Activated B cell treated with CpG ODN at 0.5 μM for 24 hours (primary cell): ENCODE data around the gene HOXD9. TPM values are rescaled to one million over a fixed set of nuclear protein-coding genes. Genes with fewer than 3 reads are reported as not detected.
A peak's percentile ranks its signal among the peaks of the same experiment; 100 is the strongest.

Experiments
- ATAC-seq: fragments of 200-7000 bp; cut with Tn5 transposase; one replicate; pipeline ENCODE4 v1.10.0; 2021; ENCODE audit warnings: low read depth, mild to moderate bottlenecking, moderate library complexity
- CTCF ChIA-PET: fragments of 350-600 bp; sonication (Branson Sonifier 250); formaldehyde crosslinking; loops from one replicate; lab custom pipeline; 2021; ENCODE audit warnings: antibody characterized with exemption; lab: Charles Lee
- POLR2A ChIA-PET: fragments of 350-600 bp; sonication (Branson Sonifier 250); formaldehyde crosslinking; loops from one replicate; lab custom pipeline; 2021; ENCODE audit warnings: antibody characterized with exemption; lab: Charles Lee
- DNase-seq: peaks from one replicate; pipeline ENCODE4 v3.0.0; 2022
- H3K27ac Mint-ChIP-seq: one replicate; pipeline ENCODE4 v1.8.0; 2020; ENCODE audit warnings: mixed read lengths
- H3K27me3 Mint-ChIP-seq: one replicate; pipeline ENCODE4 v1.8.0; 2021; ENCODE audit warnings: mixed read lengths
- H3K36me3 Mint-ChIP-seq: one replicate; pipeline ENCODE4 v1.8.0; 2021; ENCODE audit warnings: low read depth, mixed read lengths
- H3K4me1 Mint-ChIP-seq: one replicate; pipeline ENCODE4 v1.8.0; 2021; ENCODE audit warnings: mixed read lengths
- H3K4me3 Mint-ChIP-seq: one replicate; pipeline ENCODE4 v1.8.0; 2020; ENCODE audit warnings: mild to moderate bottlenecking, mixed read lengths
- H3K9me3 Mint-ChIP-seq: one replicate; pipeline ENCODE4 v1.8.0; 2020; ENCODE audit warnings: mixed read lengths
- CTCF ChIP-seq: fragments of 200-600 bp; IDR thresholded peaks from one replicate; pipeline ENCODE4 v1.8.0; 2022; ENCODE audit warnings: antibody characterized with exemption, mild to moderate bottlenecking
- intact Hi-C: fragments of 100-400 bp; cut with micrococcal nuclease; formaldehyde crosslinking; loops from one replicate; pipeline ENCODE4 v1.15.1; 2024
- total RNA-seq: library from RNA; stranded (reverse); gene quantifications from 2 replicates; pipeline ENCODE4 v1.2.3, GENCODE V29; 2022

Gene HOXD9
- total RNA-seq, 1 donor from 2014 or later = not detected

DNA sequence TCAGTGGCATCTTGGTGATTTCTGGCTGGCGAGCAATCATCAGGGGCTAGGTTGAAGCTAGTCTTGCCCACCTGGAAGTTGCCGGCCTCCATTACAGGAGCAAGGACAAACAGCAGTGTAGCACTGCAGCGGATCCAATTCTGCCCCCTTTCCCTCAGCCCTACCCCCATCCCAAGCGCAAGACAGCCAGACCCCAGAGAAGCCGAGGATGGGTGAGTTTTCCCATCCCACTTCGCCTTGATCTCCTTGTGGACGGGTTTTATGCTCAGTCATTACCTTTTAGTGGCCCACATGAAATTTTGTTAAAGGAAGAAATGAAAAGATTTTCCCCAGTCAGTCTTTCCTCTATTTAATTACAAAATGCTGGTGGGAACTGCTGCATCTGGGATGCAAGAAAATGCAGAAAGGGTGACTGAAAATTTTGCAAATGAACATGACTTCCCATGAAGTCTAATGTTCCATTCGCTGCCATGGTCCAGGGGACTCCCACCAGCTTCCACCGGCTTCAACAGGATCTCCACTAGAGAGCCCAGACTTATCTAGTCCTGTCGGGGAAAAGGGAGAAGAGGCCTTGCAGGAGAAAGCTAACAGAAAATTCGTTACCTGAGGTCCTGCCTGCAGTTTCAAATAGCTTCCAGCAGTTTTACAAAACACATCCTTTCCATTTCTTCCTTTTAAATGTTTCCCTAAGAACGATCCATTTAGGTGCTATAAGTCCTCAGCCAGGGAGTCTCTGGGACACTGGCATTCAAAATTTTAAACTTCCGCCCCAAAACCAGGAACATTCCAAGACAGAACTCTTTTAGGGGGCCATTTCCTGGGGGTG, 1.9 kb upstream of the HOXD9 start:
- CTCF ChIA-PET = no interaction called here
- Mint-ChIP-seq H3K4me1 (peaks cover 10% of the 10 kb centered on the region), H3K36me3 (no peaks in the 10 kb centered on the region), H3K27me3 (peaks cover 67% of the 10 kb centered on the region), H3K27ac (no peak overlapping the region), H3K4me3 (no peak overlapping the region), H3K9me3 (no peaks in the 10 kb centered on the region)
- DNase-seq = no peak
- no peak for ATAC-seq
- POLR2A ChIA-PET = no interaction called here
- TF ChIP-seq CTCF = no peak
- intact Hi-C loops = no loop called here

DNA sequence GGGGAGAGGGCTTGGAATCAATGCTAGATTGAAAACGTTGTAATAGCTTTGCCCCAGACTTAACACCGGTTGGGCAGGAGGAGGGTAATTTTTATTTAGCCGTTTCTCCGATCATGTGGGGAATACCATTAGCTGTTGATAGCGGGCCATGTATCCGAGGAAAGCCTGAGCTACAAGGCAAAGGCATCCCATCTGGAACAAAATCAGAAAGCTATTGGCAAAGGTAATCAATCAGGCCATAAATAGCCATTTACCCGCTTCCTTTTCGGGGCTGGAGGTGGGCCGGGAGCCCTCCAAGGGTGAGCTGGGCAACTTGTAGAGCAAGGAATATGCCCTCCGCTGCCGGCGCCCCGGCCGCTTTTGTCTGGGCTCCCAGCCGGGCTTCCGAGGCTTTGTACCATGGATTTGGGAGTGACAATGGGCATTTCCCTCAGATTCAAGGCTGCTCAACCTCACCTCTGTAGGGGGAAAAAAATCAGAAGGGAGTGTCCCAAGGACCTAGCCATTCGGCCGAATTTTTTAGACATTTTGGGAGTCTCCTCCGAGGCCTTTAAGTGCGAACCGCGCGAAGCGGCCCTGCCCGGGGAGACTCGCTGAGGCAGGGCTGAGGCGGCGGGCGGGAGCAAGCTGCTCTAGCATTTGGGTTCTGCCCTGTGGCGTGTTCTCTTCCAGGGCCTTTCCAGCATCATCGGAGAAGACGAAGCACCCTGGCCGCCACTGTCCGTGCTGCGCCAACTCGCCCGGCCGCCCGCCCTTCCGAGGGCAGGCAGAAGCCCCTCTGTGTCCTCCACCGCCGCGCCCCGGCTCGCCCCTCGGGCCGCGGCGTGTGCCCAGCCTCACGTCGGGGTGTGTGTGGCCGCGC, 1.1 kb upstream of the HOXD9 start:
- Mint-ChIP-seq H3K27me3 (peaks cover 67% of the 10 kb centered on the region), H3K9me3 (no peaks in the 10 kb centered on the region), H3K27ac (no peak overlapping the region), H3K36me3 (no peaks in the 10 kb centered on the region), H3K4me3 (no peak overlapping the region), H3K4me1 (peaks cover 10% of the 10 kb centered on the region)
- intact Hi-C loops = no loop called here
- no peak for ATAC-seq
- POLR2A ChIA-PET = no interaction called here
- TF ChIP-seq CTCF = no peak
- CTCF ChIA-PET = interaction anchor here (0.7 to 1.2 kb wide), 2 partner anchors 428 to 433 kb away, joined by 3 read pairs; no protein-coding TSS in a partner anchor
- DNase-seq = no peak

DNA sequence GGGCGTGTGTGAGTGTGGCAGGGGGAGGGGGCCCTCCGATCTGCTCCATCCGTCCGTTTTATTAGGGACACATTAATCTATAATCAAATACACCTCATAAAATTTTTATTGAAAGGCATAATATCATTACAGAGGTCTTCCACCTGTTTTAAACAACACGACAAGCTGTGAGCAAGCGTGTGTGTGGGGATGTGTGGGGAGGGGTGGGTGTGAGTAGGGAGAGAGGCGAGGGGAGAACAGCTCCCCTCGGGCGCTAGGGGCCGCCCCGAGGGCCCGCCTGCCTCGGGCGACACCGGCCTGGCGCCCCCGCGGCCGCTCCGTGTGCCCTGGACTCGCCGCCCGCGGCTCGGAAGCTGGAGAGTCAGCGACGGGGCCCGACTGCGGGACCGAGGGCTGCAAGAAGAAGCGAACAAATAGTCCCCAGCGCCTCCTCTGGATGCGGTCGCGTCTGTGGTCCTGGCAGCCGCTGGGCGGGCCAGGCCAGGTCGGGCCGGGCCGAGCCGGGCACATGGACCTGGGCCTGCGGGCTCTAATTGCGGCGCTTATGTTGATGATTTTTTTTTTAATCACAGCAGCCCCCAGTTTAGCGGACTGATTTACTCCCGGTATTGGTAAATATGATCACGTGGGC, 352 bp upstream of the HOXD9 start:
- no peak for TF ChIP-seq CTCF
- no peaks in the 10 kb centered on the region for H3K36me3 Mint-ChIP-seq
- peaks cover 67% of the 10 kb centered on the region for H3K27me3 Mint-ChIP-seq
- H3K4me3 Mint-ChIP-seq = peak overlapping the region; percentile 59
- H3K27ac Mint-ChIP-seq = no peak overlapping the region
- ChIA-PET POLR2A (no interaction called here), CTCF (interaction anchor here (0.7 to 1.2 kb wide), 2 partner anchors 427 to 432 kb away, joined by 3 read pairs; no protein-coding TSS in a partner anchor)
- no peak for DNase-seq
- H3K4me1 Mint-ChIP-seq = peaks cover 12% of the 10 kb centered on the region
- intact Hi-C loops = no loop called here
- no peak for ATAC-seq
- H3K9me3 Mint-ChIP-seq = no peaks in the 10 kb centered on the region

GRCh38 chr2:176123411-176124109, 1.0 kb downstream of the HOXD9 start:
- CTCF ChIA-PET = interaction anchor here (0.7 kb wide), 1 partner anchor 528 kb away, joined by 3 read pairs; no protein-coding TSS in a partner anchor
- no peaks in the 10 kb centered on the region for H3K9me3 Mint-ChIP-seq

More at GRCh38 chr2:176123411-176124109, 1.0 kb downstream of the HOXD9 start:
- ATAC-seq (no peak), DNase-seq (no peak)
- Mint-ChIP-seq H3K27me3 (peaks cover 67% of the 10 kb centered on the region), H3K27ac (no peak overlapping the region), H3K4me1 (peaks cover 18% of the 10 kb centered on the region), H3K36me3 (no peaks in the 10 kb centered on the region), H3K4me3 (no peak overlapping the region)
- no peak for TF ChIP-seq CTCF
- intact Hi-C loops = no loop called here
- POLR2A ChIA-PET = no interaction called here
